ENCODE results near the gene MAP3K13. TPM values are rescaled to one million over a fixed set of nuclear protein-coding genes. Genes with fewer than 3 reads are reported as not detected.
"Not testable (repeated sequence)": the region's sequence is repeated elsewhere in the genome, so short reads cannot be mapped to it uniquely, and the experiment has no call there.

The MAP3K13 gene
- total RNA-seq, 1 donor from 2014 or later = 26.9 TPM

GRCh38 chr3:185469542-185469941 is 106.6 kb downstream of the MAP3K13 start:
- TF ChIP-seq CTCF (IDR thresholded peaks at IDR 0.05) = no peak
- no peaks in the 10 kb centered on the region for H3K27me3 Mint-ChIP-seq (ENCODE audit: unreplicated experiment)
- H3K27ac Mint-ChIP-seq (ENCODE audit: unreplicated experiment) = no peak overlapping the region
- no peak overlapping the region for H3K4me3 Mint-ChIP-seq (ENCODE audit: unreplicated experiment)
- H3K4me1 Mint-ChIP-seq (ENCODE audit: unreplicated experiment) = no peaks in the 10 kb centered on the region
- no peaks in the 10 kb centered on the region for H3K9me3 Mint-ChIP-seq (ENCODE audit: unreplicated experiment)
- no peak for DNase-seq (ENCODE audit: extremely low spot score, unreplicated experiment)
- peaks cover 24% of the 10 kb centered on the region for H3K36me3 Mint-ChIP-seq (ENCODE audit: unreplicated experiment)

- H3K27ac Mint-ChIP-seq (ENCODE audit: unreplicated experiment) = no peak overlapping the region
- H3K36me3 Mint-ChIP-seq (ENCODE audit: unreplicated experiment) = peaks cover 28% of the 10 kb centered on the region
- no peaks in the 10 kb centered on the region for H3K9me3 Mint-ChIP-seq (ENCODE audit: unreplicated experiment)
- no peaks in the 10 kb centered on the region for H3K4me1 Mint-ChIP-seq (ENCODE audit: unreplicated experiment)
- no peak overlapping the region for H3K4me3 Mint-ChIP-seq (ENCODE audit: unreplicated experiment)
- DNase-seq (ENCODE audit: extremely low spot score, unreplicated experiment) = no peak
- no peak for TF ChIP-seq CTCF (IDR thresholded peaks at IDR 0.05)
- no peaks in the 10 kb centered on the region for H3K27me3 Mint-ChIP-seq (ENCODE audit: unreplicated experiment)
These were observed 107.4 kb downstream of the MAP3K13 start for GRCh38 chr3:185470323-185470722.

GRCh38 chr3:185473290-185473815 is 110.4 kb downstream of the MAP3K13 start:
- no peaks in the 10 kb centered on the region for H3K27me3 Mint-ChIP-seq (ENCODE audit: unreplicated experiment)
- no peaks in the 10 kb centered on the region for H3K4me1 Mint-ChIP-seq (ENCODE audit: unreplicated experiment)
- no peaks in the 10 kb centered on the region for H3K9me3 Mint-ChIP-seq (ENCODE audit: unreplicated experiment)
- DNase-seq (ENCODE audit: extremely low spot score, unreplicated experiment) = no peak
- no peak overlapping the region for H3K4me3 Mint-ChIP-seq (ENCODE audit: unreplicated experiment)
- no peak overlapping the region for H3K27ac Mint-ChIP-seq (ENCODE audit: unreplicated experiment)
- TF ChIP-seq CTCF (IDR thresholded peaks at IDR 0.05) = no peak
- H3K36me3 Mint-ChIP-seq (ENCODE audit: unreplicated experiment) = peaks cover 18% of the 10 kb centered on the region

GRCh38 chr3:185474922-185475321 is 112.0 kb downstream of the MAP3K13 start:
- not testable (repeated sequence) for H3K9me3 Mint-ChIP-seq (ENCODE audit: unreplicated experiment); H3K27ac Mint-ChIP-seq (ENCODE audit: unreplicated experiment); H3K27me3 Mint-ChIP-seq (ENCODE audit: unreplicated experiment); H3K4me3 Mint-ChIP-seq (ENCODE audit: unreplicated experiment); H3K4me1 Mint-ChIP-seq (ENCODE audit: unreplicated experiment); DNase-seq (ENCODE audit: extremely low spot score, unreplicated experiment)
- peaks cover 18% of the 10 kb centered on the region for H3K36me3 Mint-ChIP-seq (ENCODE audit: unreplicated experiment)

GRCh38 chr3:185477316-185477715 is 114.4 kb downstream of the MAP3K13 start:
- Mint-ChIP-seq H3K36me3 (ENCODE audit: unreplicated experiment) (peaks cover 22% of the 10 kb centered on the region), H3K4me3 (ENCODE audit: unreplicated experiment) (no peak overlapping the region), H3K27me3 (ENCODE audit: unreplicated experiment) (no peaks in the 10 kb centered on the region), H3K27ac (ENCODE audit: unreplicated experiment) (no peak overlapping the region), H3K9me3 (ENCODE audit: unreplicated experiment) (no peaks in the 10 kb centered on the region), H3K4me1 (ENCODE audit: unreplicated experiment) (no peaks in the 10 kb centered on the region)
- DNase-seq (ENCODE audit: extremely low spot score, unreplicated experiment) = no peak
- TF ChIP-seq CTCF (IDR thresholded peaks at IDR 0.05) = no peak
